Upper lobe of left lung (tissue), 6 donors: ENCODE results near the gene PEX11B. TPM values are rescaled to one million over a fixed set of nuclear protein-coding genes. Genes with fewer than 3 reads are reported as not detected.

ENCODE experiments used
- ATAC-seq, 2 donors: fragments of 200-7000 bp; cut with Tn5 transposase; one replicate each; pipeline ENCODE4 v1.9.1; 2022; ENCODE audit warnings: mild to moderate bottlenecking in 2 of 2, moderate library complexity in 2 of 2; ENCODE audit not compliant: low FRiP score in 2 of 2
- DNase-seq, 2 donors: peaks; one replicate each; pipeline ENCODE4 v3.0.0-alpha.2; 2019 to 2020
- H3K27ac ChIP-seq, 4 donors: fragments of 200-600 bp; sonication (generic); one replicate each; pipeline ENCODE4 v1.5.1; 2016 to 2019
- H3K27me3 ChIP-seq, 4 donors: fragments of 200-600 bp; sonication (generic); one replicate each; pipeline ENCODE4 v1.5.1; 2017 to 2019
- H3K36me3 ChIP-seq, 4 donors: fragments of 200-600 bp; sonication (generic); one replicate each; pipeline ENCODE4 v1.5.1; 2016 to 2019
- H3K4me1 ChIP-seq, 4 donors: fragments of 200-600 bp; sonication (generic); one replicate each; pipeline ENCODE4 v1.5.1; 2018 to 2019
- H3K4me3 ChIP-seq, 4 donors: fragments of 200-600 bp; sonication (generic); one replicate each; pipeline ENCODE4 v1.5.1; 2017 to 2019; ENCODE audit warnings: mild to moderate bottlenecking in 2 of 4, moderate library complexity in 1 of 4
- H3K9me3 ChIP-seq, 4 donors: fragments of 200-600 bp; sonication (generic); one replicate each; pipeline ENCODE4 v1.5.1; 2018 to 2019
- CTCF ChIP-seq, 6 experiments: fragments of 450-650 bp in 4 of 6; fragments of 200-600 bp in 2 of 6; sonication (generic) in 2 of 6; IDR thresholded peaks; one replicate each; pipeline ENCODE4 v1.5.1; 2016 to 2019; ENCODE audit warnings: antibody characterized with exemption in 6 of 6
- EP300 ChIP-seq, 4 donors: sonication (generic); formaldehyde crosslinking; IDR thresholded peaks; one replicate each; pipeline ENCODE4 v1.5.1; 2017; ENCODE audit warnings: antibody characterized with exemption in 4 of 4, control low read depth in 2 of 4
- POLR2A ChIP-seq, 4 donors: fragments of 450-650 bp; IDR thresholded peaks; one replicate each; pipeline ENCODE4 v1.5.1; 2016 to 2017; ENCODE audit warnings: antibody characterized with exemption in 4 of 4, mild to moderate bottlenecking in 2 of 4
- POLR2AphosphoS5 ChIP-seq, 2 donors: sonication (generic); formaldehyde crosslinking; IDR thresholded peaks; one replicate each; pipeline ENCODE4 v1.5.1; 2017; ENCODE audit warnings: antibody characterized with exemption in 2 of 2
- WGBS, 2 donors: methylation state at CpG; one replicate each; pipeline ENCODE4 v1.1.5; 2017 to 2018; 5-methylcytosine and 5-hydroxymethylcytosine counted together
- total RNA-seq, 6 donors: library from RNA; depleted of rRNA in 4 of 6; stranded (reverse); fragments of >200 nt in 4 of 6; gene quantifications; one replicate each; pipeline versions ENCODE4 v1.1.0 to v1.2.1, GENCODE V29; 2016 to 2021
- donor health status: DM: no; HTN: no; CAD: no; lungs with moderate emphysema.
- donor health status: DM: no; HTN: yes; CAD: no; lungs with severe emphysema.

The PEX11B gene
- total RNA-seq, 6 donors from 2014 or later = 15.2 to 29.5 (median 26.9) TPM

DNA sequence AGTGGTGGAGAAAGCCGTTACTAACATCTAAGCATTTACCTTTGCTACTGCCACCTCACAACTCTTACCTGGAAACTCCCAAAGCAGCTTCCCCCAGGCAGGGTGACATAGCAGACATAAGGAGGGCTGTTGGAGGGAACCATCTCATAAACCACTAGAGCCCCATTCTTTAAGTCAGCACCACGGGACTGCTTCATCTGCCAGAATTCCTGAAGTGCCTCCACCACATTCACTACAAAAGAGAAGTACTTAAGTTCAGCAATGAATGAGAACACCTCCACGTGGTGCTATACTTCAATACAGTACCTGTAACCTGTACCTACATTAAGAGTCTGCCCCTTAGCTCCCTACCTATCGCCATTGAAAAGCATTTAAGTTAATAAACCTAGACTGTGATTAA lies 29.0 kb upstream of the PEX11B start:
- Histone ChIP-seq H3K9me3 (no peaks in the 10 kb centered on the region), H3K27ac (no peak overlapping the region), H3K36me3 (peaks cover 0 to 39% (median 0%) of the 10 kb centered on the region in 4 donors), H3K4me1 (peaks cover 0 to 3% (median 0%) of the 10 kb centered on the region in 4 donors), H3K27me3 (no peaks in the 10 kb centered on the region), H3K4me3 (no peak overlapping the region)
- WGBS, 2 donors = 69 to 86% methylated on average over 4 of the region's 4 CpGs
- no peak for DNase-seq
- no peak for ATAC-seq
- TF ChIP-seq EP300 (IDR thresholded peaks at IDR 0.05) (no peak), POLR2AphosphoS5 (IDR thresholded peaks at IDR 0.05) (no peak), CTCF (IDR thresholded peaks at IDR 0.05) (no peak), POLR2A (IDR thresholded peaks at IDR 0.05) (no peak)

DNA sequence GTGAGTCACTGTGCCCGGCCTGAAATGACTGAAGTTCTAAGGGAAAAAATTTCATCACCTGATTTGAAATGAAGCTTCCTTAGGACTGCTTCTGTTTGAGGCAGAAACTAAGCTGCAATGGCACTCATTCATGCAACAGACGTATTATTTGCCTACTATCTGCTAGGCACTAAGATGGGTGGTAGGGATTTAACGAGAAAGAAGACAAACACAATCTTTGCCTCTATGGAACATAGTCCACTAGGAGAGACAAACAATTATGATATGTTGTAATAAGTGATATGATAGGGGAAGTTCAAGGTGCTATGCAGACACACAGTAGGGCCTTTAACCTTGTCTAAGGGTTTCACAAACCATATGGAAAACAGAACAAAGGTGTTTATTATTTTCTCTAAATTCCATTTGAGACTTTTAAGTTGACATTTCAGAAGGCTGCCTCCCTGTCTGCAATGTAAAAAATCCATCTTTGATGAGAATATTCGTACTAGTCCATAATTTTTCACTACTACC lies 28.0 kb upstream of the PEX11B start:
- no peak overlapping the region for H3K4me3 ChIP-seq
- DNase-seq (no peak), ATAC-seq (no peak)
- no peak overlapping the region for H3K27ac ChIP-seq
- no peaks in the 10 kb centered on the region for H3K9me3 ChIP-seq
- peaks cover 0 to 42% (median 1%) of the 10 kb centered on the region in 4 donors for H3K36me3 ChIP-seq
- no peaks in the 10 kb centered on the region for H3K27me3 ChIP-seq
- peaks cover 0 to under 1% (median 0%) of the 10 kb centered on the region in 4 donors for H3K4me1 ChIP-seq
- 94 to 97% methylated on average over 4 of the region's 4 CpGs for WGBS, 2 donors
- no peak for TF ChIP-seq EP300 (IDR thresholded peaks at IDR 0.05)

- ATAC-seq (no peak), DNase-seq (no peak)
- Histone ChIP-seq H3K27me3 (no peaks in the 10 kb centered on the region), H3K4me1 (no peaks in the 10 kb centered on the region), H3K36me3 (peaks cover 0 to 50% (median 3%) of the 10 kb centered on the region in 4 donors), H3K9me3 (no peaks in the 10 kb centered on the region), H3K27ac (no peak overlapping the region), H3K4me3 (no peak overlapping the region)
- WGBS, 2 donors = 93 to 100% methylated on average over 3 of the region's 3 CpGs
- no peak for TF ChIP-seq POLR2AphosphoS5 (IDR thresholded peaks at IDR 0.05)
- no peak for TF ChIP-seq POLR2A (IDR thresholded peaks at IDR 0.05)
- TF ChIP-seq EP300 (IDR thresholded peaks at IDR 0.05) = no peak
- TF ChIP-seq CTCF (IDR thresholded peaks at IDR 0.05) = no peak
Observed at GRCh38 chr1:145944532-145944931, 26.0 kb upstream of the PEX11B start.

- H3K4me3 ChIP-seq = no peak overlapping the region
- DNase-seq (no peak), ATAC-seq (no peak)
- H3K27me3 ChIP-seq = no peaks in the 10 kb centered on the region
- 84 to 87% methylated on average over 6 of the region's 6 CpGs for WGBS, 2 donors
- H3K4me1 ChIP-seq = no peaks in the 10 kb centered on the region
- no peak overlapping the region for H3K27ac ChIP-seq
- TF ChIP-seq POLR2A (IDR thresholded peaks at IDR 0.05) = no peak
- no peak for TF ChIP-seq POLR2AphosphoS5 (IDR thresholded peaks at IDR 0.05)
- no peak for TF ChIP-seq CTCF (IDR thresholded peaks at IDR 0.05)
- TF ChIP-seq EP300 (IDR thresholded peaks at IDR 0.05) = no peak
- H3K9me3 ChIP-seq = no peaks in the 10 kb centered on the region
- peaks cover 0 to 50% (median 3%) of the 10 kb centered on the region in 4 donors for H3K36me3 ChIP-seq
Observed at GRCh38 chr1:145942871-145943270, 24.4 kb upstream of the PEX11B start.

DNA sequence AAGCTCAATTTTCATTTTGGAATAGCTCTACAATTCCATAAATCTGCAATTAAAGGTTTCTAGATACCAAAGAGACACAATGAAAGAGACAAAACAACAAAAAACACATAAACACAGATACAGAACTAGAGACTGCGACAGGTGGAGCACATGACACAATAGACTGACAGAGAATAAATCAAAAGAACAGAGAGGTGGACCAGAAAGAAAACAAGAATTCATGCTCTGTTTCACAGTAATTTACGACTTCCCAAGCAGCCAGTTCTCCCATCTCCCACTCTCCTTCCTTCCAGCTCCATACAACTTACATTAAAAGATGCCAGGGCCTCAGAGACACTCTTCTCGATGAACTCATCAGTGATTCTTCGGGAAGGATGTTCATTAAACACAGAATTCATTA lies 23.9 kb upstream of the PEX11B start:
- no peak for DNase-seq
- 87 to 92% methylated on average over 4 of the region's 4 CpGs for WGBS, 2 donors
- Histone ChIP-seq H3K36me3 (peaks cover 0 to 53% (median 3%) of the 10 kb centered on the region in 4 donors), H3K27me3 (no peaks in the 10 kb centered on the region), H3K9me3 (no peaks in the 10 kb centered on the region), H3K4me1 (no peaks in the 10 kb centered on the region), H3K27ac (no peak overlapping the region), H3K4me3 (no peak overlapping the region)
- no peak for TF ChIP-seq EP300 (IDR thresholded peaks at IDR 0.05)
- ATAC-seq = no peak

- Histone ChIP-seq H3K27me3 (no peaks in the 10 kb centered on the region), H3K27ac (no peak overlapping the region), H3K4me3 (no peak overlapping the region), H3K36me3 (peaks cover 0 to 64% (median 14%) of the 10 kb centered on the region in 4 donors), H3K4me1 (peaks cover 0 to 12% (median 5%) of the 10 kb centered on the region in 4 donors), H3K9me3 (no peaks in the 10 kb centered on the region)
- TF ChIP-seq POLR2AphosphoS5 (IDR thresholded peaks at IDR 0.05) (no peak), POLR2A (IDR thresholded peaks at IDR 0.05) (no peak), EP300 (IDR thresholded peaks at IDR 0.05) (no peak), CTCF (IDR thresholded peaks at IDR 0.05) (no peak)
- no peak for DNase-seq
- no peak for ATAC-seq
- WGBS, 2 donors = 82 to 90% methylated on average over 1 of the region's 1 CpG
Observed at GRCh38 chr1:145937436-145937835, 18.9 kb upstream of the PEX11B start.
